Measurements from ENCODE around the gene NUBP2. TPM values are rescaled to one million over a fixed set of nuclear protein-coding genes. Genes with fewer than 3 reads are reported as not detected.

Gene NUBP2
- total and polyA plus RNA-seq, 4 donors, result 28.9 to 80.9 (median 54.1) TPM

DNA sequence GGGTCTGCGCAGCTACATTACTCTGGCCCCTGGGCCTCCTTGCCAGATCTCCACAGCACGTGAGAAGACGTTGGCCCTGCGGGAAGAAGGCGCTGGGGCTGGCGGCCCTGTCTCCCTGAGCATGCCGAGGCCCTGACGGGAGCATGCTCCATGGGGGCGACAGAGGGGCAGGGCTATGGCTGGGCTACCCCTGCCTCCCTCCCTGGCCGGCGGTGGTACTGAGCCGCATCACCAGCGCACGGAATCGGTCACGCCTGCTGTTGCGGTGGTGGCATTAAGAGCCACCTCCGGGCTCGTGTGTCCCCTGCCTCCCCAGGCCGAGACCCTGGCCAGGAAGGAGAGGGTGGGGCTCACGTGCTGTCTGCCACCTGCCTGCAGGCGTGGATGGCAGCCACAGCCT lies 48.6 kb upstream of the NUBP2 start:
- no peak for DNase-seq (ENCODE audit: low spot score)
- no peak overlapping the region for H3K4me3 ChIP-seq (ENCODE audit: low read depth in 1 of 3, low read length in 3 of 3)
- 98% methylated on average over 22 of the region's 22 CpGs for WGBS
- H3K9me3 ChIP-seq (ENCODE audit: control insufficient read depth in 4 of 4, low read length in 3 of 4), result no peaks in the 10 kb centered on the region
- no peak overlapping the region for H3K9ac ChIP-seq (ENCODE audit: low read depth in 1 of 2, low read length in 2 of 2)
- H3K27me3 ChIP-seq (ENCODE audit: control insufficient read depth in 4 of 4, insufficient read depth in 4 of 4, low read length in 3 of 4), result no peaks in the 10 kb centered on the region
- peaks cover 0 to 37% (median 20%) of the 10 kb centered on the region in 4 donors for H3K36me3 ChIP-seq (ENCODE audit: control insufficient read depth in 4 of 4, insufficient read depth in 3 of 4, low read depth in 1 of 4, low read length in 3 of 4)
- H3K27ac ChIP-seq (ENCODE audit: low read depth in 1 of 2, low read length in 2 of 2), result no peak overlapping the region
- H3K4me1 ChIP-seq (ENCODE audit: control insufficient read depth in 4 of 4, insufficient read depth in 4 of 4, low read length in 3 of 4), result no peaks in the 10 kb centered on the region
- no peak for TF ChIP-seq JUND (IDR thresholded peaks at IDR 0.05)
- no peak for TF ChIP-seq FOXA2 (IDR thresholded peaks at IDR 0.05)
- TF ChIP-seq REST (IDR thresholded peaks at IDR 0.05), result no peak
- TF ChIP-seq, protein P1, sequence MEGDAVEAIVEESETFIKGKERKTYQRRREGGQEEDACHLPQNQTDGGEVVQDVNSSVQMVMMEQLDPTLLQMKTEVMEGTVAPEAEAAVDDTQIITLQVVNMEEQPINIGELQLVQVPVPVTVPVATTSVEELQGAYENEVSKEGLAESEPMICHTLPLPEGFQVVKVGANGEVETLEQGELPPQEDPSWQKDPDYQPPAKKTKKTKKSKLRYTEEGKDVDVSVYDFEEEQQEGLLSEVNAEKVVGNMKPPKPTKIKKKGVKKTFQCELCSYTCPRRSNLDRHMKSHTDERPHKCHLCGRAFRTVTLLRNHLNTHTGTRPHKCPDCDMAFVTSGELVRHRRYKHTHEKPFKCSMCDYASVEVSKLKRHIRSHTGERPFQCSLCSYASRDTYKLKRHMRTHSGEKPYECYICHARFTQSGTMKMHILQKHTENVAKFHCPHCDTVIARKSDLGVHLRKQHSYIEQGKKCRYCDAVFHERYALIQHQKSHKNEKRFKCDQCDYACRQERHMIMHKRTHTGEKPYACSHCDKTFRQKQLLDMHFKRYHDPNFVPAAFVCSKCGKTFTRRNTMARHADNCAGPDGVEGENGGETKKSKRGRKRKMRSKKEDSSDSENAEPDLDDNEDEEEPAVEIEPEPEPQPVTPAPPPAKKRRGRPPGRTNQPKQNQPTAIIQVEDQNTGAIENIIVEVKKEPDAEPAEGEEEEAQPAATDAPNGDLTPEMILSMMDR (IDR thresholded peaks at IDR 0.05; ENCODE audit: low read depth, low read length, missing input control), result no peak
- TF ChIP-seq EGR1 (IDR thresholded peaks at IDR 0.05; ENCODE audit: low read depth in 2 of 2), result no peak
- no peak for TF ChIP-seq RXRA (IDR thresholded peaks at IDR 0.05)
- no peak for TF ChIP-seq TAF1 (conservative IDR thresholded peaks at IDR 0.05)
- no peak for TF ChIP-seq FOXA1 (IDR thresholded peaks at IDR 0.05)
- no peak for TF ChIP-seq GABPA (IDR thresholded peaks at IDR 0.05 in 1 of 2, conservative IDR thresholded peaks at IDR 0.05 in 1 of 2)
- no peak for TF ChIP-seq YY1 (IDR thresholded peaks at IDR 0.05)
- no peak for TF ChIP-seq NR2F2 (IDR thresholded peaks at IDR 0.05)
- TF ChIP-seq HNF4G (IDR thresholded peaks at IDR 0.05), result no peak

DNA sequence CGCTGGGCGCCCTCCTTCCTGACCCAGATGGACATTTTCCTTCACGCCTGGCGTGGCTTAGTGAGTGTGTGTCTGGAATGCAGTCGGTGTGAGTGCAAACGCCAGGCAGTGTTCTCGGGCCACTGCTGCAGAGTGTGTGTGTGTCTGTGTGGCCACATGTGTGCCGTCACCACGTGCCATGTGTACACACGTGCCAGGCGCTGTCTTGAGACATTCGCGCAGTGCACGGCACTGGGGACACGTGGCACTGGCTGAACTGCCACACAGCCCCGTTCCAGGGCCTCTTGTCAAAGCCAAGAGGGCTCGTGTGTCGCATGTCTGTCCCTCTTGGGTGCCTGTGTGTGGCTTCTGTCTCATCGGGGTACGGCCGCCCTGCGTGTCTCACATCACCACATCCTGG lies 47.9 kb upstream of the NUBP2 start:
- no peak for TF ChIP-seq ATF3 (IDR thresholded peaks at IDR 0.05)
- no peak for TF ChIP-seq HNF4A (conservative IDR thresholded peaks at IDR 0.05)
- TF ChIP-seq EGR1 (IDR thresholded peaks at IDR 0.05; ENCODE audit: low read depth in 2 of 2), result no peak
- no peak for TF ChIP-seq RAD21 (IDR thresholded peaks at IDR 0.05)
- 95% methylated on average over 22 of the region's 22 CpGs for WGBS
- H3K27ac ChIP-seq (ENCODE audit: low read depth in 1 of 2, low read length in 2 of 2), result no peak overlapping the region
- no peak overlapping the region for H3K4me3 ChIP-seq (ENCODE audit: low read depth in 1 of 3, low read length in 3 of 3)
- H3K9me3 ChIP-seq (ENCODE audit: control insufficient read depth in 4 of 4, low read length in 3 of 4), result no peaks in the 10 kb centered on the region
- H3K36me3 ChIP-seq (ENCODE audit: control insufficient read depth in 4 of 4, insufficient read depth in 3 of 4, low read depth in 1 of 4, low read length in 3 of 4), result peaks cover 0 to 32% (median 16%) of the 10 kb centered on the region in 4 donors
- no peaks in the 10 kb centered on the region for H3K27me3 ChIP-seq (ENCODE audit: control insufficient read depth in 4 of 4, insufficient read depth in 4 of 4, low read length in 3 of 4)
- no peak overlapping the region for H3K9ac ChIP-seq (ENCODE audit: low read depth in 1 of 2, low read length in 2 of 2)
- H3K4me1 ChIP-seq (ENCODE audit: control insufficient read depth in 4 of 4, insufficient read depth in 4 of 4, low read length in 3 of 4), result no peaks in the 10 kb centered on the region
- no peak for DNase-seq (ENCODE audit: low spot score)

All from liver (tissue), 9 donors.